ENCODE results near the gene ATG3. TPM values are rescaled to one million over a fixed set of nuclear protein-coding genes. Genes with fewer than 3 reads are reported as not detected.

ATG3 gene
- total and polyA plus RNA-seq, 2 experiments from 2014 or later = 68.1 to 93.9 TPM

- TF ChIP-seq, protein P1, sequence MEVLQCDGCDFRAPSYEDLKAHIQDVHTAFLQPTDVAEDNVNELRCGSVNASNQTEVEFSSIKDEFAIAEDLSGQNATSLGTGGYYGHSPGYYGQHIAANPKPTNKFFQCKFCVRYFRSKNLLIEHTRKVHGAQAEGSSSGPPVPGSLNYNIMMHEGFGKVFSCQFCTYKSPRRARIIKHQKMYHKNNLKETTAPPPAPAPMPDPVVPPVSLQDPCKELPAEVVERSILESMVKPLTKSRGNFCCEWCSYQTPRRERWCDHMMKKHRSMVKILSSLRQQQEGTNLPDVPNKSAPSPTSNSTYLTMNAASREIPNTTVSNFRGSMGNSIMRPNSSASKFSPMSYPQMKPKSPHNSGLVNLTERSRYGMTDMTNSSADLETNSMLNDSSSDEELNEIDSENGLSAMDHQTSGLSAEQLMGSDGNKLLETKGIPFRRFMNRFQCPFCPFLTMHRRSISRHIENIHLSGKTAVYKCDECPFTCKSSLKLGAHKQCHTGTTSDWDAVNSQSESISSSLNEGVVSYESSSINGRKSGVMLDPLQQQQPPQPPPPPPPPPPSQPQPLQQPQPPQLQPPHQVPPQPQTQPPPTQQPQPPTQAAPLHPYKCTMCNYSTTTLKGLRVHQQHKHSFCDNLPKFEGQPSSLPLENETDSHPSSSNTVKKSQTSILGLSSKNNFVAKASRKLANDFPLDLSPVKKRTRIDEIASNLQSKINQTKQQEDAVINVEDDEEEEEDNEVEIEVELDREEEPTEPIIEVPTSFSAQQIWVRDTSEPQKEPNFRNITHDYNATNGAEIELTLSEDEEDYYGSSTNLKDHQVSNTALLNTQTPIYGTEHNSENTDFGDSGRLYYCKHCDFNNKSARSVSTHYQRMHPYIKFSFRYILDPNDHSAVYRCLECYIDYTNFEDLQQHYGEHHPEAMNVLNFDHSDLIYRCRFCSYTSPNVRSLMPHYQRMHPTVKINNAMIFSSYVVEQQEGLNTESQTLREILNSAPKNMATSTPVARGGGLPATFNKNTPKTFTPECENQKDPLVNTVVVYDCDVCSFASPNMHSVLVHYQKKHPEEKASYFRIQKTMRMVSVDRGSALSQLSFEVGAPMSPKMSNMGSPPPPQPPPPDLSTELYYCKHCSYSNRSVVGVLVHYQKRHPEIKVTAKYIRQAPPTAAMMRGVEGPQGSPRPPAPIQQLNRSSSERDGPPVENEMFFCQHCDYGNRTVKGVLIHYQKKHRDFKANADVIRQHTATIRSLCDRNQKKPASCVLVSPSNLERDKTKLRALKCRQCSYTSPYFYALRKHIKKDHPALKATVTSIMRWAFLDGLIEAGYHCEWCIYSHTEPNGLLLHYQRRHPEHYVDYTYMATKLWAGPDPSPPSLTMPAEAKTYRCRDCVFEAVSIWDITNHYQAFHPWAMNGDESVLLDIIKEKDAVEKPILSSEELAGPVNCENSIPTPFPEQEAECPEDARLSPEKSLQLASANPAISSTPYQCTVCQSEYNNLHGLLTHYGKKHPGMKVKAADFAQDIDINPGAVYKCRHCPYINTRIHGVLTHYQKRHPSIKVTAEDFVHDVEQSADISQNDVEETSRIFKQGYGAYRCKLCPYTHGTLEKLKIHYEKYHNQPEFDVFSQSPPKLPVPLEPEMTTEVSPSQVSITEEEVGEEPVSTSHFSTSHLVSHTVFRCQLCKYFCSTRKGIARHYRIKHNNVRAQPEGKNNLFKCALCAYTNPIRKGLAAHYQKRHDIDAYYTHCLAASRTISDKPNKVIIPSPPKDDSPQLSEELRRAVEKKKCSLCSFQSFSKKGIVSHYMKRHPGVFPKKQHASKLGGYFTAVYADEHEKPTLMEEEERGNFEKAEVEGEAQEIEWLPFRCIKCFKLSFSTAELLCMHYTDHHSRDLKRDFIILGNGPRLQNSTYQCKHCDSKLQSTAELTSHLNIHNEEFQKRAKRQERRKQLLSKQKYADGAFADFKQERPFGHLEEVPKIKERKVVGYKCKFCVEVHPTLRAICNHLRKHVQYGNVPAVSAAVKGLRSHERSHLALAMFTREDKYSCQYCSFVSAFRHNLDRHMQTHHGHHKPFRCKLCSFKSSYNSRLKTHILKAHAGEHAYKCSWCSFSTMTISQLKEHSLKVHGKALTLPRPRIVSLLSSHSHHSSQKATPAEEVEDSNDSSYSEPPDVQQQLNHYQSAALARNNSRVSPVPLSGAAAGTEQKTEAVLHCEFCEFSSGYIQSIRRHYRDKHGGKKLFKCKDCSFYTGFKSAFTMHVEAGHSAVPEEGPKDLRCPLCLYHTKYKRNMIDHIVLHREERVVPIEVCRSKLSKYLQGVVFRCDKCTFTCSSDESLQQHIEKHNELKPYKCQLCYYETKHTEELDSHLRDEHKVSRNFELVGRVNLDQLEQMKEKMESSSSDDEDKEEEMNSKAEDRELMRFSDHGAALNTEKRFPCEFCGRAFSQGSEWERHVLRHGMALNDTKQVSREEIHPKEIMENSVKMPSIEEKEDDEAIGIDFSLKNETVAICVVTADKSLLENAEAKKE (CRISPR knock-in tag; IDR thresholded peaks at IDR 0.05) = no peak
- TF ChIP-seq JUNB (IDR thresholded peaks at IDR 0.05; ENCODE audit: unreplicated experiment) (no peak), CREB1 (CRISPR knock-in tag; IDR thresholded peaks at IDR 0.05; ENCODE audit: low read depth) (no peak)
These were observed 53.5 kb downstream of the ATG3 start (continued) for GRCh38 chr3:112508261-112508660.

DNA sequence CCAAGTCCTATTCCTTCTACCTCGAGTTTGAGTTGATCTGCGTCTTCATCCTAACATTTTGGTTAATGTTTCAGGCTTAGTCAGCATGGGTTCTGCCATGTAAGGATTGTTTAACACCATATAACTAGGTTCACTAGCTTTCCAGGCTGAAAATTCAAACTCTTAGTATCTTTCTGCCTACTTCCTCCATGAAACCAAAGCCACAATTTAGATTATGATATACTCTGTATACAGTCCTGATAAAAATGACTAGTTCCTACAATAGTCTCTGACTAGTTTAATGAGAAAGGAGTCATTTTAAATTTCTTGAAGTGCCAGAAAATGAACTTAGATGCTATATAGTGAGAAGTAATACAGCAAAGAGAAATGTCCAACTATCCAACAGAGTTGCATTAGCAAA is 55.9 kb downstream of the ATG3 start:
- no peaks in the 10 kb centered on the region for H3K9me2 ChIP-seq (ENCODE audit: insufficient read depth)
- 0 out of 2 replicates have a peak, but pooled peaks cover 6% of the 10 kb centered on the region for H3K36me3 ChIP-seq (ENCODE audit: insufficient read depth)
- H3K79me2 ChIP-seq (replicated peaks; ENCODE audit: insufficient read depth) = no peaks in the 10 kb centered on the region
- no peaks in the 10 kb centered on the region for H3K27me3 Mint-ChIP-seq (ENCODE audit: insufficient read depth, low read depth, poor library complexity)
- H4K20me1 ChIP-seq (replicated peaks; ENCODE audit: insufficient read depth) = no peaks in the 10 kb centered on the region
- H3F3A ChIP-seq (replicated peaks; ENCODE audit: low read depth) = no peaks in the 10 kb centered on the region
- H3K36me3 Mint-ChIP-seq (ENCODE audit: low read depth) = peaks cover 18% of the 10 kb centered on the region; the same call in 1 of the 3 replicates
- H3K4me1 ChIP-seq (ENCODE audit: insufficient read depth) = no peaks in the 10 kb centered on the region
- H3K4me1 Mint-ChIP-seq = no peaks in the 10 kb centered on the region; the same call in 2 of the 3 replicates
- ATAC-seq (no peak), DNase-seq (ENCODE audit: low spot score) (no peak)
- no peak overlapping the region for H2AFZ ChIP-seq
- no peak overlapping the region for H3K27ac Mint-ChIP-seq
- H3K9me3 Mint-ChIP-seq = peaks cover 30% of the 10 kb centered on the region; the same call in 2 of the 3 replicates
- no peak overlapping the region for H3K27ac ChIP-seq (ENCODE audit: low read depth)
- H3K4me3 ChIP-seq = no peak overlapping the region
- no peak overlapping the region for H3K4me3 Mint-ChIP-seq
- no peak overlapping the region for H3K4me2 ChIP-seq
- no peaks in the 10 kb centered on the region for H3K27me3 ChIP-seq (ENCODE audit: insufficient read depth)
- TF ChIP-seq EZH2 (IDR thresholded peaks at IDR 0.05; ENCODE audit: low read depth, unreplicated experiment) (no peak), ETS1 (IDR thresholded peaks at IDR 0.05) (no peak), EZH2phosphoT487 (IDR thresholded peaks at IDR 0.05; ENCODE audit: unreplicated experiment) (no peak), CTCF (conservative IDR thresholded peaks at IDR 0.05; ENCODE audit: low read depth in 2 of 2) (no peak), JUNB (IDR thresholded peaks at IDR 0.05; ENCODE audit: unreplicated experiment) (no peak), ZNF331 (CRISPR knock-in tag; IDR thresholded peaks at IDR 0.05; ENCODE audit: low read depth) (no peak), POLR2AphosphoS5 (IDR thresholded peaks at IDR 0.05; ENCODE audit: low read depth) (no peak), ZNF114 (CRISPR knock-in tag; IDR thresholded peaks at IDR 0.05) (no peak), CREB1 (CRISPR knock-in tag; IDR thresholded peaks at IDR 0.05; ENCODE audit: low read depth) (no peak), STAT1 (IDR thresholded peaks at IDR 0.05; ENCODE audit: unreplicated experiment) (no peak), NANOG (IDR thresholded peaks at IDR 0.05; ENCODE audit: borderline replicate concordance) (no peak)
- TF ChIP-seq, protein P2, sequence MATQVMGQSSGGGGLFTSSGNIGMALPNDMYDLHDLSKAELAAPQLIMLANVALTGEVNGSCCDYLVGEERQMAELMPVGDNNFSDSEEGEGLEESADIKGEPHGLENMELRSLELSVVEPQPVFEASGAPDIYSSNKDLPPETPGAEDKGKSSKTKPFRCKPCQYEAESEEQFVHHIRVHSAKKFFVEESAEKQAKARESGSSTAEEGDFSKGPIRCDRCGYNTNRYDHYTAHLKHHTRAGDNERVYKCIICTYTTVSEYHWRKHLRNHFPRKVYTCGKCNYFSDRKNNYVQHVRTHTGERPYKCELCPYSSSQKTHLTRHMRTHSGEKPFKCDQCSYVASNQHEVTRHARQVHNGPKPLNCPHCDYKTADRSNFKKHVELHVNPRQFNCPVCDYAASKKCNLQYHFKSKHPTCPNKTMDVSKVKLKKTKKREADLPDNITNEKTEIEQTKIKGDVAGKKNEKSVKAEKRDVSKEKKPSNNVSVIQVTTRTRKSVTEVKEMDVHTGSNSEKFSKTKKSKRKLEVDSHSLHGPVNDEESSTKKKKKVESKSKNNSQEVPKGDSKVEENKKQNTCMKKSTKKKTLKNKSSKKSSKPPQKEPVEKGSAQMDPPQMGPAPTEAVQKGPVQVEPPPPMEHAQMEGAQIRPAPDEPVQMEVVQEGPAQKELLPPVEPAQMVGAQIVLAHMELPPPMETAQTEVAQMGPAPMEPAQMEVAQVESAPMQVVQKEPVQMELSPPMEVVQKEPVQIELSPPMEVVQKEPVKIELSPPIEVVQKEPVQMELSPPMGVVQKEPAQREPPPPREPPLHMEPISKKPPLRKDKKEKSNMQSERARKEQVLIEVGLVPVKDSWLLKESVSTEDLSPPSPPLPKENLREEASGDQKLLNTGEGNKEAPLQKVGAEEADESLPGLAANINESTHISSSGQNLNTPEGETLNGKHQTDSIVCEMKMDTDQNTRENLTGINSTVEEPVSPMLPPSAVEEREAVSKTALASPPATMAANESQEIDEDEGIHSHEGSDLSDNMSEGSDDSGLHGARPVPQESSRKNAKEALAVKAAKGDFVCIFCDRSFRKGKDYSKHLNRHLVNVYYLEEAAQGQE (IDR thresholded peaks at IDR 0.05; ENCODE audit: unreplicated experiment) = no peak

Data from GM23338 (cell line).